ENCODE data around the gene GGCX.

GRCh38 chr2:85582492-85582891, 21.2 kb upstream of the GGCX start:
- TF ChIP-seq CTCF (IDR thresholded peaks at IDR 0.05 in 4 of 5, conservative IDR thresholded peaks at IDR 0.05 in 1 of 5) (no peak), POLR2A (IDR thresholded peaks at IDR 0.05) (no peak)

Data from gastrocnemius medialis (tissue), 4 donors.